PFSK-1 (cell line): ENCODE data around the gene CCR4.

Source experiments
- FOXP2 ChIP-seq: optimal IDR thresholded peaks from 2 replicates; pipeline ENCODE3; 2011; ENCODE audit warnings: borderline replicate concordance, control low read depth, inconsistent platforms; ENCODE audit not compliant: insufficient read depth; ENCODE audit errors: extremely low read length, extremely low read depth
- POLR2AphosphoS5 ChIP-seq: IDR thresholded peaks from 2 replicates; pipeline ENCODE4 v1.6.1; 2012; ENCODE audit warnings: low read depth, mild to moderate bottlenecking, control low read depth, low read length, moderate library complexity
- REST ChIP-seq, 2 experiments: IDR thresholded peaks; 2 replicates each; pipeline versions ENCODE4 v1.6.1 to v1.8.0; 2011 to 2012; ENCODE audit warnings: low read depth in 2 of 2, low read length in 2 of 2, control low read depth in 1 of 2, inconsistent platforms in 1 of 2, mild to moderate bottlenecking in 1 of 2, moderate library complexity in 1 of 2; ENCODE audit not compliant: insufficient read depth in 1 of 2
- SIN3A ChIP-seq: IDR thresholded peaks from 2 replicates; pipeline ENCODE4 v1.6.1; 2012; ENCODE audit warnings: mild to moderate bottlenecking, low read length, moderate library complexity, borderline replicate concordance; ENCODE audit not compliant: insufficient read depth
- TAF1 ChIP-seq: IDR thresholded peaks from 2 replicates; pipeline ENCODE4 v1.6.1; 2012; ENCODE audit warnings: low read length, control low read depth, borderline replicate concordance; ENCODE audit not compliant: insufficient read depth

The CCR4 gene

GRCh38 chr3:32996048-32996754 is 44.8 kb downstream of the CCR4 start:
- TF ChIP-seq TAF1 (no peak), SIN3A (no peak), FOXP2 (no peak)

- TF ChIP-seq POLR2AphosphoS5 (no peak), REST (IDR thresholded peaks at IDR 0.05; ENCODE audit: insufficient read depth in 1 of 2, low read depth in 2 of 2, low read length in 2 of 2) (no peak), SIN3A (no peak), FOXP2 (no peak), TAF1 (no peak)
These were observed 45.3 kb downstream of the CCR4 start for GRCh38 chr3:32996755-32997091.

GRCh38 chr3:32998631-32999451 is 47.4 kb downstream of the CCR4 start:
- TF ChIP-seq TAF1: no peak
- no peak for TF ChIP-seq SIN3A
- TF ChIP-seq FOXP2: no peak
- TF ChIP-seq POLR2AphosphoS5: no peak
- no peak for TF ChIP-seq REST (IDR thresholded peaks at IDR 0.05; ENCODE audit: insufficient read depth in 1 of 2, low read depth in 2 of 2, low read length in 2 of 2)

- TF ChIP-seq SIN3A (no peak), FOXP2 (no peak), REST (IDR thresholded peaks at IDR 0.05; ENCODE audit: insufficient read depth in 1 of 2, low read depth in 2 of 2, low read length in 2 of 2) (no peak), POLR2AphosphoS5 (no peak), TAF1 (no peak)
These were observed 49.4 kb downstream of the CCR4 start for GRCh38 chr3:33000691-33001385.

- TF ChIP-seq FOXP2 (no peak), POLR2AphosphoS5 (no peak), REST (IDR thresholded peaks at IDR 0.05; ENCODE audit: insufficient read depth in 1 of 2, low read depth in 2 of 2, low read length in 2 of 2) (no peak), SIN3A (no peak), TAF1 (no peak)
These were observed 50.4 kb downstream of the CCR4 start for GRCh38 chr3:33001889-33002288.
